Liver (tissue), 3 donors: ENCODE data around the gene RELL1.

Source experiments
- EGR1 ChIP-seq, 2 donors: IDR thresholded peaks; 2 replicates each; pipeline ENCODE4 v1.6.1; 2016 to 2018; ENCODE audit warnings: antibody characterized with exemption in 2 of 2, low read depth in 2 of 2
- GABPA ChIP-seq, 2 donors: IDR thresholded peaks in 1 of 2; conservative IDR thresholded peaks in 1 of 2; 2 replicates each; pipeline ENCODE4 v1.6.1; 2016; ENCODE audit warnings: antibody characterized with exemption in 2 of 2, mild to moderate bottlenecking in 1 of 2, moderate library complexity in 1 of 2
- TAF1 ChIP-seq: conservative IDR thresholded peaks from 2 replicates; pipeline ENCODE4 v1.6.1; 2016; ENCODE audit warnings: antibody characterized with exemption, mild to moderate bottlenecking
- YY1 ChIP-seq: IDR thresholded peaks from 2 replicates; pipeline ENCODE4 v1.6.1; 2016; ENCODE audit warnings: antibody characterized with exemption, mild to moderate bottlenecking
- TF ChIP-seq, protein P1 (sequence below): fragments of 150-350 bp; IDR thresholded peaks from 2 replicates; pipeline ENCODE4 v1.5.1; 2017; ENCODE audit warnings: improper control_type of control experiment, low read depth, low read length; ENCODE audit not compliant: missing input control
- donor health status: healthy.
- donor health status: healthy.

DNA sequence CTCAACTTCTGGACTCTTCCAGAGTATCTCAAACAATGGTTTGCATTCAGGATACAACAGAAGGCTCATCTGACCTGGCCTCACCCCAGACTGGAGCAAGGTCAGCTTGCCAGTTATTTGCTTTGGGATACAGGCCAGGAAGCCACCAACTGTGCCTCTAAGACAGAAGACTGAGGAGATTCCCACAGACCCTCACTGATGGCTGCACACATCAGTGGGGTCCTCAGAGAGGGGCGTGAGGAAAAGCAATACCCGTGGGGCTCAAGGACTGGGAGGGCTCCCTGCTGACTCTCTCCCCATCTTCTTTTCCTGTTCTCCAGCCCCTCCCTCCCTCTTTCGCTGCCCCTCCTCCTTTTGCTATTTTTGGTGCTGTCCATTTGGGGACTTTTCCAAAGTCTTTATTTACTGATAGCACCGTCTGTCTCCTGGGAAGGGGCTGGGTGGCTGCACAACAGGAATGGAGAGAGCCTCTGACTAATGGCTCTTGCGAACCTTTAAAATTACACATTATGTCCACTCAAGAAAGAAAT lies 23.2 kb downstream of the RELL1 start:
- TF ChIP-seq, protein P1, sequence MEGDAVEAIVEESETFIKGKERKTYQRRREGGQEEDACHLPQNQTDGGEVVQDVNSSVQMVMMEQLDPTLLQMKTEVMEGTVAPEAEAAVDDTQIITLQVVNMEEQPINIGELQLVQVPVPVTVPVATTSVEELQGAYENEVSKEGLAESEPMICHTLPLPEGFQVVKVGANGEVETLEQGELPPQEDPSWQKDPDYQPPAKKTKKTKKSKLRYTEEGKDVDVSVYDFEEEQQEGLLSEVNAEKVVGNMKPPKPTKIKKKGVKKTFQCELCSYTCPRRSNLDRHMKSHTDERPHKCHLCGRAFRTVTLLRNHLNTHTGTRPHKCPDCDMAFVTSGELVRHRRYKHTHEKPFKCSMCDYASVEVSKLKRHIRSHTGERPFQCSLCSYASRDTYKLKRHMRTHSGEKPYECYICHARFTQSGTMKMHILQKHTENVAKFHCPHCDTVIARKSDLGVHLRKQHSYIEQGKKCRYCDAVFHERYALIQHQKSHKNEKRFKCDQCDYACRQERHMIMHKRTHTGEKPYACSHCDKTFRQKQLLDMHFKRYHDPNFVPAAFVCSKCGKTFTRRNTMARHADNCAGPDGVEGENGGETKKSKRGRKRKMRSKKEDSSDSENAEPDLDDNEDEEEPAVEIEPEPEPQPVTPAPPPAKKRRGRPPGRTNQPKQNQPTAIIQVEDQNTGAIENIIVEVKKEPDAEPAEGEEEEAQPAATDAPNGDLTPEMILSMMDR = no peak
- TF ChIP-seq EGR1 (IDR thresholded peaks at IDR 0.05; ENCODE audit: low read depth in 2 of 2) (no peak), YY1 (no peak), GABPA (IDR thresholded peaks at IDR 0.05 in 1 of 2, conservative IDR thresholded peaks at IDR 0.05 in 1 of 2) (no peak), TAF1 (no peak)
